HG02970 (cell line): ENCODE results near the gene NPIPA5.
"Not testable (repeated sequence)": the region's sequence is repeated elsewhere in the genome, so short reads cannot be mapped to it uniquely, and the experiment has no call there.

Source experiments
- ATAC-seq: cut with Tn5 transposase; IDR thresholded peaks from one replicate; pipeline ENCODE4 v1.9.1; 2021; ENCODE audit warnings: mild to moderate bottlenecking, moderate library complexity, moderate number of reproducible peaks; ENCODE audit not compliant: unreplicated experiment, low FRiP score

The NPIPA5 gene

GRCh38 chr16:15395631-15396508, 17.8 kb upstream of the NPIPA5 start, which contains the start of gene MPV17L:
MPV17L (plus strand) TSS chr16:15395754; CDS start chr16:15395898, 144 bp downstream.
- not testable (repeated sequence) for ATAC-seq

DNA sequence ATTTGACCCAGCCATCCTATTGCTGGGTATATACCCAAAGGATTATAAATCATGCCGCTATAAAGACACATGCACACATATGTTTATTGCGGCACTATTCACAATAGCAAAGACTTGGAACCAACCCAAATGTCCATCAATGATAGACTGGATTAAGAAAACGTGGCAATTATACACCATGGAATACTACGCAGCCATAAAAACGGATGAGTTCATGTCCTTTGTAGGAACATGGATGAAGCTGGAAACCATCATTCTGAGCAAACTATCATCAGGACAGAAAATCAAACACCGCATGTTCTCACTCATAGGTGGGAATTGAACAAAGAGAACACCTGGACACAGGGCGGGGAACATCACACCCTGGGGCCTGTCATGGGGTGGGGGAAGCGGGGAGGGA, 14.9 kb upstream of the NPIPA5 start:
- not testable (repeated sequence) for ATAC-seq

DNA sequence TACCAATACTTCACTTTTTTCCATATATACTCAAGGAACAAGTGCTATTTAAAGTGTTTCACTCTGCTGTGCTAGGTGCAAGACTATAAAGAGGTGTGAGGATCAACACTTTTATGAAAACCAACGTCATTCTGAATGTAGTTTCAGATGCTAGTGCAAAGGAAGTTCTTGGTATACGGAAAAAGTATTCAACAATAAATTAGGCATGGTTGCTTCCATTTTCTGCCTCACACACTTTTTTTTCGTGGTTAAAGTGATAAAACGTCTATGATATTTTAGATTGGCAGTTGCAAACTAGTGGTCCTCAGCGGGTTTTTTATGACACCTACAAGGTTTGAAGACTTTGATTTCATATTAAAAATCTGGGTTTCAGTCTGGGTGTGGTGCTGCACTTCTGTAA, 11.8 kb upstream of the NPIPA5 start:
- ATAC-seq, result not testable (repeated sequence)

- not testable (repeated sequence) for ATAC-seq
These were observed 10.0 kb upstream of the NPIPA5 start for GRCh38 chr16:15388060-15388459.

DNA sequence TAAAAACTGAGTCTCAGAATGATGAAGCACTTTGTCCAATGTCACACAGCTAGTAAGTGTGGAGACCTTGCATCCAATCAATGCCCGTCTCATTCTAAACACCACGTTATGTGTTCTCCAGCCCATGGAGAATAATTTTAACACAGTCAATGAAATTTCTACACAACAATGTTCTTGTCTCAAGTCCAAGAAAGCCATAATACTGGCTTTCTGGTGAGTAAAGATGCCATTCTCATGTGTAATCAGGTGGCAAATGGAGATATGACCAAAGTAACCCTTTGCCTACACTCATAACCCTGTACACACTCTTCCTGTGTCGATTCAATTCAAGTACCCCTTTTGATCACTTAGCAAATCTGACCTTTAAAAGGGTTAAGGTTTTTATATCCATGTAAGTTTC, 4.7 kb upstream of the NPIPA5 start:
- ATAC-seq, result not testable (repeated sequence)

- not testable (repeated sequence) for ATAC-seq
These were observed 20.6 kb downstream of the NPIPA5 start for GRCh38 chr16:15357495-15357894.

GRCh38 chr16:15354846-15355245, 23.2 kb downstream of the NPIPA5 start:
- not testable (repeated sequence) for ATAC-seq

GRCh38 chr16:15352852-15353251, 25.2 kb downstream of the NPIPA5 start:
- ATAC-seq, result not testable (repeated sequence)

DNA sequence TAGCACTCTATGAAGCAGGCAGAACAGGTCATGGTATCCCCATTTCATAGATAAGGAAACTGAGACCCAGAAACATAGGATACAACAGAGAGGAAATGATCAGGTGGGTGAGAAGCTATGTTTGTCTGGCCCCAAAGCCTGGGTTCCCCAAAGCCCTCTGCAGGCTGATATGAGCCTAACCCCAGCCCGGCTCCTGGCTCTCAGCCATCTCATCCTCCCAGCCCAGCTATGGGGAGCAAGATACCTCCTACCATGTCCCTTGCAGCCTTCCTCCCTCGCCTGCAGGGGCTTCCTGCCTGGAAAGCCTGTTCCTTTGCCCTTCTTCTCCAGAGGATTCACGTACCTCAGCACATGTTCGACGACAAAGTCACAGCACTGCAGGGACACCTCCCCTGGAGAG, 26.3 kb downstream of the NPIPA5 start:
- not testable (repeated sequence) for ATAC-seq

DNA sequence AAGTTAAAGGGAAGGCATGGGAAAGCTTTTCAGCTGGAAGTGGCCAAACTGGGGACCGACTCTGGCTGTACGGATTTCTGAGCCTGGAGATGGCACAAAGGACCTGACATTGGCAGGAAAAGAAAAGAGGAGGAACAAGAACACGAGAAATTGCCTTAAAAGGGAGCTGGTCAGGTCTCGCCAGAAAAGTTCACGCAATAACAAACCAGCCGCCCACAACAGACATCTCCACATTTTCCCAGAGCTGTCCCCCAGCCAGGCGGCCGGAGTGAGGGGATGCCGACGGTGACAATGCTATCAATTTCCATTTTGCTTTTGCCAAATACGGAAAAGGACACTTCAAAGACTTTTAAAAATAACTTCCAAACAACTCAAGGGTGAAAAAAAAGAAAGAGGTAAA, 26.8 kb downstream of the NPIPA5 start:
- not testable (repeated sequence) for ATAC-seq

- not testable (repeated sequence) for ATAC-seq
These were observed 29.4 kb downstream of the NPIPA5 start for GRCh38 chr16:15348721-15349120.

DNA sequence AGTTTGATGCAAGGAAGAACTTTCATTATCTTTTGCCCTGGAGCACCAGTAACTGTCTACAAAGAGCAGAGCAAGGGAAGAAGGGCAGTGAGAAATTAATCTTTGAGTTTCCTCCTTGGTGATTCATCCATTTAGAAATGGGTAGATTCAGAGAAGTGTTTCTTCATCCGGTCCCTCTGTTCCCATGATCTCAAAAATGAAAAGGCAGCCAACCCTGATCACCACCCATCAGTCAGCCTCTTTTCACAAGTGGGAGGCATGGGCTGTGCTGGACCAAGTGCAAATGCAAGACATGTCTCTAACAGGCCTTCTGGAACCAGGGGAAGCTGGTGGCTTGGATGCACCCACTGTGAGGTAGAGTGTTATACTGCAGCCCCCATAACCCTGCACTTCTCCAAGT, 35.8 kb downstream of the NPIPA5 start:
- not testable (repeated sequence) for ATAC-seq

DNA sequence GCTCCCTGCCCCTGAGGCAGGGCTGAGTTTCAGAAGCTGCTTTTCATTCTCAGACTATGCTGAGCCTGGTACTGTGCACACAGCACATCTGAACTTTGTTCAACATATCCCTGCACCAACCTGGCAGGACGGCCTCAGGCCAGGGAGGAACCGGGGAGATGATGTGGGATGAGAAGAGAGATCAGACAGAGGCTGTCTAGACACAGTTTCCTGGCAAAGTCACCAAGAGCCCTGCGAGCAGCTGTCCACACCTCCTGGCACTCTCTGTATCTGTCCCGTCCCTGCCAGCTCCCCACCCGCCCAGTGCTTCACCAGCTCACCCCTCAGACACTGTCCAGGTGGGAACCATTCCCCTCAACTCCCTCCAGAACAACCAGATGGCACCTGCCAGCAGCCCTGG, 39.1 kb downstream of the NPIPA5 start:
- ATAC-seq, result not testable (repeated sequence)

GRCh38 chr16:15337974-15338605, 40.0 kb downstream of the NPIPA5 start:
- not testable (repeated sequence) for ATAC-seq

- ATAC-seq, result not testable (repeated sequence)
These were observed 42.5 kb downstream of the NPIPA5 start for GRCh38 chr16:15335609-15336008.

DNA sequence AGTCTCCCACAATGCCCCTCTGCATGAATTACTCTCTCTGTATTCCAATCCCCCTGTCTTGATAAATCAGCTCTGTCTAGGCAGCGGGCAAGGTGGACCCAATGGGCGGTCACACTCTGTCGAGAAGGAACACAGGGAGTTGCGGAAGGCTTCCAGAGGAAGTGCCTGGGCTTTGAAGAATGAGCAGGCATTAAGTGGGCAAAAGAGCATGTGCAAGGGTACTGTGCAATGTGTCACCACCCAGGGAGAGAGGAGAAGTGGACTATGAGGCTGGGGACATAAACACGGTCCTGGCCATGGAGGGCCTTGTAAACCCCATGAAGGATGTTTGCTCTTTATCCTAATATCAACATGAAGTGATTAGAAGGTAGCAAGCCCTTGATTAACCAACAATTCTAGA, 44.1 kb downstream of the NPIPA5 start:
- not testable (repeated sequence) for ATAC-seq

- ATAC-seq, result not testable (repeated sequence)
These were observed 47.1 kb downstream of the NPIPA5 start for GRCh38 chr16:15330978-15331377.

DNA sequence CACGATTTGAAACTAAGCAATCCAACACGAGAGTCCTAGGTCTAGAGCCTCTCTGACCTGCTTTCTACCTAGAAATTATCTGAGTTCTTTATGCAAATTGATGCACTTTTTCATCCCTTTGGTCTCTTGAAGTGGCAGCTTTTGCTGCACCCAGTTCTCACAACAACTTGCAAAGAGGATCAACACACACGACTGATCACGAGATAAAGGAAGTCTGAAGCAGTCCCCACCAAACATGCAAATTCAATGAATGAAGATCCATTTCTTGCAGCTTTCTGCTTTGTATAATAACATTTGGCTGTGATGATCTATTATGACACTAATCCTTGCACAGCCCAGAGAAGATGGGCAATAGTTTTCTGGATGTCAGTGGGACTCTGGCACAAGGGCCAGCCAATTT, 53.1 kb downstream of the NPIPA5 start:
- not testable (repeated sequence) for ATAC-seq

- not testable (repeated sequence) for ATAC-seq
These were observed 54.7 kb downstream of the NPIPA5 start for GRCh38 chr16:15323373-15323772.

DNA sequence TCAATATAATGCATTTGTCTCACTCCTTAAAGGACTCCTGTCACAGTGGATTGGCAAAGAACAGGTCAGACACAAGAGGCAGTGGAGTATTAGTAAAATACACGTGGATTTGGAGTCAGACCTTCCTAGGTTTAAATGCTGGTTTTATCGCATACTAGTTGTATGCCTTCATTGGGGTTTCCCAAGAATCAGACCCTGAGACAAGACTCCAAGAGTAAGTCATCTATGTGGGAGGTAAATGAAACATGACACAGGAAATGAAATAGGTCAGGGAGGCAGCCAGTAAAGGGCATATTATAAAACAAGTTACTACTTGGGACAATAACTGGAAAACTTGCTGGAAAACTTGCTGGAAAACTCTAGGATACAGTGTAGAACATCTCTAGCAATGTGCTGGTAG, 56.9 kb downstream of the NPIPA5 start:
- not testable (repeated sequence) for ATAC-seq

GRCh38 chr16:15314562-15314961, 63.5 kb downstream of the NPIPA5 start:
- not testable (repeated sequence) for ATAC-seq
